Sciatic nerve (tissue), 2 donors: ENCODE results near the gene HUWE1. TPM values are rescaled to one million over a fixed set of nuclear protein-coding genes. Genes with fewer than 3 reads are reported as not detected.
"Not testable (repeated sequence)": the region's sequence is repeated elsewhere in the genome, so short reads cannot be mapped to it uniquely, and the experiment has no call there.

Experiments
- ATAC-seq: fragments of 200-7000 bp; cut with Tn5 transposase; one replicate; pipeline ENCODE4 v1.9.1; 2020; ENCODE audit warnings: mild to moderate bottlenecking, moderate library complexity
- DNase-seq: peaks from one replicate; pipeline ENCODE4 v3.0.0-alpha.2; 2020; ENCODE audit warnings: low spot score
- intact Hi-C: fragments of 100-400 bp; cut with DNase I; formaldehyde crosslinking; loops from one replicate; pipeline ENCODE4 v1.14.2; 2022
- total RNA-seq: library from RNA; stranded (reverse); fragmentation: NEBNext Ultra II Directional; extraction: Animal tissue kit (Norgen Biotek cat#: 25700); gene quantifications from one replicate; pipeline ENCODE4 v1.2.1, GENCODE V29; 2021
- donor health status: DM: no; HTN: no; CAD: no.
- donor health status: DM: no; HTN: no; CAD: no.

HUWE1 gene
- 202 TPM for total RNA-seq

DNA sequence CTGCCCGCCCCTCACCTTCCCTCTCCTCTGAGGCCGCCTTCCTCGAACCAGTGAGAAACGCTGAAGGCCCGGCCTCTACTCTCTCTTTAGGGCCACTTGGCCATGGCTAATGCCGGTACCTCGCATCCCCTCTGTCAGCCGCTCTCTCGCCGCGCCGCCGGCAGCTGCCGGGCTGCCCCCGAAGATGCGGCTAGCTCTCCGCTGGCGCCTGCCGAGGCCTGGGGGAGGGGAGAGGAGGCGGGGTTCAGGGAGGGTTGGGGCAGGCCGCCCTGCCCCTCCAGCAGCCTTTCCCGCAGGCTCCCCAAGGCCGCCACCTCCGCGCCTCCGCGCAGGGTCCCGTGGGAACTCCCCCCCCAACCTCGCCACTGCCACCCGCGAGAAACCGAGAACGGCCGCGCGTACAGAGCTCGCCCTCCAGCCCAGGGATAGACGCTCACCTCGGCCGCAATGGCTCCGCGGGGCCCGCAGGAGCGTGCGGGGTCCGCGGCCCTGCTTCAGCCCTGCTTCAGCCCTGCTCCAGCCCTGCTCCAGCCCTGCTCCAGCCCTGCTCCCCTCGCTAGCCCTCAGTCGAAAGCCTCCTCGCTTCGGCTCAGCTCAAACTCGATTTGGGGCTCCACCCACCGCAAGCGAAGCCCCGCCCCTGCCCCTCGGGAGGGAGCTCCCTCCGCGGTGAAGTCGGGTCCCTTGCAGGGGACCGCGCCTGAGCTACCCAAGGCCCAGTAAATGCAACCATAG, at the start of gene HUWE1:
HUWE1 (minus strand) TSS at position 569 of the 735 bp plus-strand sequence. CDS start 32,612 bp downstream, outside the sequence.
- peak; percentile 46 for ATAC-seq
- peak; percentile 87 for DNase-seq
- intact Hi-C loops: no loop called here

DNA sequence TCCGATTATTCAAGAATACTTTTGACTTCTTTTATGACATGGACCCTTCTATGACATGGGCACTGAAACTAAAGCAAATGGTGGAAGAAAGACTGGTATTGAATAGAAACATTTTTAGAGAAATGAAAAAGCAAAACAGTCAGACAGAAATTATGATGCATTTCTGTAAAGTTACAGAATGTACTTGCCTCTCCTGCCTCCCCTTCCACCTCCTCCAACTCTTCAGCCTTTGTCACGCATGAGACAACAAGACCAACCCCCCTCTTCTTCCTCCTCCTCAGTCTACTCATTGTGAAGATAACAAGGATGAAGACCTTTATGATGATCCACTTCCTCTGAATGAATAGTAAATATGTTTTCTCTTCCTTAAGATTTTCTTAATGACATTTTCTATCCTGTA, 46.3 kb upstream of the HUWE1 start:
- intact Hi-C loops: no loop called here

DNA sequence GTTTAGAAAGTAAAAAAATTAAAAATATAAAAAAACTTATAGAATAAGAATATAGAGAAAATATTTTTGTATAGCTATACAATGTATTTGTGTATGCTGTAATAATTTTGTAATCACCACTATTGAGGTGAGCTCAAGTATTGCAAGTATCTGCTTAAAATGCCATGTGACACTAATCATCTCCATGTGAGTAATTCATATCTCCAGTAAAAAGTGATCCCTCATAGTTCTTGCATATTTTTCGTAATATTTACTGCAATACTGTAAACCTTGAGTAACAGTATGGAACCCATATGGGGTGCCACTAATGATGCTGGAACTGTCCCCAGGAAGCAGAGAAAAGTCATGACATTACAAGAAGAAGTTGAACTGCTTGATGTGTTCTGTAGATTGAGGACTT, 43.2 kb upstream of the HUWE1 start:
- no peak for ATAC-seq
- no peak for DNase-seq
- intact Hi-C loops: no loop called here

More for the DNA sequence above, 46.3 kb upstream of the HUWE1 start:
- ATAC-seq (no peak), DNase-seq (no peak)

GRCh38 chrX:53728506-53728905, 42.0 kb upstream of the HUWE1 start:
- ATAC-seq: no peak
- DNase-seq: no peak
- intact Hi-C loops: no loop called here

DNA sequence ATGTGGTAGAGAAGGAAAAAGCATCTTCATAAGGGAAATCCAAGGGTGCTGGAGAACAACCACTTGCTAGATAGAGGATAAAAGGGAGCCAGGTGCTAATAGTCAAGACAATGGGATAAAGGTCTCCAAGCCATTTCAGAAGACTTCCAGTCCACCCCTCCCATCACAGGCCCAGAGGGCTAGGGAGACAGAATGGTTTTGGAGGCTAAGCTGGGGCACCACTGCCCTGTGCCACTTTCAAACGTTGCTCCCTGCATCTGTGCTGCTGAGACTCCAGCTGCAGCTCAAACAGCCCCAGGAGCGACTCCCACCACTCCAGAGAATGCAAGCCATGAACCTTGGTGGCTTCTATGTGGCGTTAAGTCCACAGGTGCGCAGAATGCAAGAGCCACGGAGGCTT, 38.4 kb upstream of the HUWE1 start:
- intact Hi-C loops: no loop called here
- ATAC-seq (no peak), DNase-seq (no peak)

- intact Hi-C loops: no loop called here
- ATAC-seq (no peak), DNase-seq (no peak)
Measured at GRCh38 chrX:53723381-53723780, 36.9 kb upstream of the HUWE1 start.

- intact Hi-C loops, DNase-seq: not testable (repeated sequence)
Measured at GRCh38 chrX:53721610-53722009, 35.1 kb upstream of the HUWE1 start.

DNA sequence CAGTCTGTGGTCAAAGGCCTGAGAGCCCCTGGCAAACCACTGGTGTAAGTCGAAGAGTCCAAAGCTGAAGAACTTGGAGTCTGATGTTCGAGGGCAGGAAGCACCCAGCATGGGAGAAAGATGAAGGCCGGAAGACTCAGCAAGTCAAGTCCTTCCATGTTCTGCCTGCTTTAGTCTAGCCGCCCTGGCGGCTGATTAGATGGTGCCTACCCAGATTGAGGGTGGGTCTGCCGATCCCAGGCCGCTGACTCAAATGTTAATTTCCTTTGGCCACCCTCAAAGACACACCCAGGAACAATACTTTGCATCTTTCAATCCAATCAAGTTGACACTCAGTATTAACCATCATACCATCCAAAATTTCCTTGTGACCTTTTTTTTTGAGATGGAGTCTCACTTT, 33.1 kb upstream of the HUWE1 start:
- intact Hi-C loops, ATAC-seq, DNase-seq: not testable (repeated sequence)

More at GRCh38 chrX:53721610-53722009, 35.1 kb upstream of the HUWE1 start:
- not testable (repeated sequence) for ATAC-seq

GRCh38 chrX:53718073-53718472, 31.6 kb upstream of the HUWE1 start:
- intact Hi-C loops: no loop called here
- DNase-seq (no peak), ATAC-seq (no peak)

GRCh38 chrX:53717205-53717604, 30.7 kb upstream of the HUWE1 start:
- no peak for ATAC-seq
- intact Hi-C loops: no loop called here
- DNase-seq: no peak

- intact Hi-C loops: no loop called here
- DNase-seq (no peak), ATAC-seq (no peak)
Measured at GRCh38 chrX:53716328-53717088, 30.0 kb upstream of the HUWE1 start.

- no peak for ATAC-seq
- intact Hi-C loops: no loop called here
Measured at GRCh38 chrX:53715346-53715924, 28.9 kb upstream of the HUWE1 start.

DNA sequence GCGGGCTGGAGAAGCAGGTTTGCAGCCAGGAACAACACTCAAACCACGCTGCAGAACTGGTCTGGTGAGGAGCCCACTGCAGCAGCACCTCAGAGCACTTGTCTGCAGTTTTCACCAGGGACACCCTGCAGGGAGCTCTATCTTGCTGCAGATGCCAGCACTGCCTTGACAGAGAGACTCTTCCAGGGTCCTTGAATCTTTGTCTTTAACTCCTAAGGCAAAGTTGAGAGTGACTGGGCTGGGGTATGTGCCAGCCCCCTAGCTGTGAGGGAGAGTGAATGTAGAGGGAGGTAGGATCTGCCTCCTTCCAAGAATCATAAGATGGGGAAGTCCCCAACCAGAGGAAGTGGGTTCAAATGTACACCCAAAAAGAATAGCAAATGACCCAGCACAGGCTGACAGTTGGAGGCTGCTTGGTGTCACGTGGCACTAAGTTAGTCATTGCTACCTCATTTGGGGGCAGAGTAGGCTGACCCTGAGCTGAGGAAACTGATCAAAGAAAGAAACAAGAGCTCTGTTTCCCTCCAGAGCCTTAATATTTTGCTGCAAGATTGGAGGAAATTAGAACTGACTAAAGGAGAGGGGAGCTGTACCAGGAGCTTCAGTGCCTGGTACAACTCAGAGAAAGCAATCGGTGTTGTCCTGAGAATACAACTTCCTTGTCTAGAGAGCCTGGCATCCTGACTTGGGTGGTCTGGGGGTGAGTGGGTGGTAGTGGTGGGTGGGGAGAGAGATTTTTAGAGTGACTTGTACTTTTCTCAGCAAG, 28.2 kb upstream of the HUWE1 start:
- ATAC-seq (peak; percentile 62), DNase-seq (no peak)
- intact Hi-C loops: no loop called here

More at GRCh38 chrX:53715346-53715924, 28.9 kb upstream of the HUWE1 start:
- no peak for DNase-seq

DNA sequence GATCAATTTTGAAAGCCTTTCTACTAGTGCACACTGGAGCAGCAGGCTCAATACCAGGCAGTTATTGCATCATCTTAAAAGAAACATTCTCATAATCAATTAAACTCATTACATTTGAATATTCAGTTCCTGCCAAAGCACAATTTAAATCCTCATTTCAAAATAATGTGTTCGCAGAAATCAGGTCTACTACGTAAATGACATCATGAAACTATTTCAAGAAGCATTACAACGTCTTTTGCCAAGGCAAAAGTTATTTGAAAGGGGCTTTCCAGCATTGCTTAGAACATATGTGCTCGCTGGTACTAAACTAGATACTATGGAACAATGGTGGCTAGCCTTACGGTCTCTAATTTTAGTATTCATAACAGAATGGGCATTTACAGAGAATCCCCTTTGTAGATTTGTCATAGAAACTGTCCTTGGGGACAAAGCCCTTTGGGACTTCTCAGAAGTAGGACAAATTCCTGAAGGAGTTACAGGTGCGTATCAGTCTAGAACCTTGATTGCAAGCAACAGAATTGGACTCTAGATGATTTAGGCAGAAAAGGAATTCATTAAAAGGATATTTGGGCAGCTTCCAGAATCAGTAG, 27.6 kb upstream of the HUWE1 start:
- ATAC-seq (no peak), DNase-seq (no peak)
- intact Hi-C loops: no loop called here

DNA sequence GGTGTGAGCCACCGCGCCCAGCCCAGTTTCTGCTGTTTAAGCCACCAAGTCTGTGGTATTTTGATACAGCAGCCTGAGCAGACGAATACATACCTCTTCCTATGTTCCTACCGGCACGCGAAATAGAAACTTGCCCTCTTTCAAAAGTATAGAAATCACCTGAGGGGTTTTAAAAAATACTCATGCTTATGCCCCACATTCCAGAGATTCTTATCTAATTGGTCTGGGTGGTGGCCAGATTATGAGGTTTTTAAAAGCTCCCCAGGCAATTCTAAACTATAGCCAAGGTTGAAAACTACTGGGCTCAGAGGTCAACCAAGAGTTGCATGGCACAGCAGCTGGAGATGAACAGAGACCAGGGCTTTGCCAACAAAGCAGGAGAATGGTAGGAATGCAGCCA, 24.9 kb upstream of the HUWE1 start:
- ATAC-seq: no peak

DNA sequence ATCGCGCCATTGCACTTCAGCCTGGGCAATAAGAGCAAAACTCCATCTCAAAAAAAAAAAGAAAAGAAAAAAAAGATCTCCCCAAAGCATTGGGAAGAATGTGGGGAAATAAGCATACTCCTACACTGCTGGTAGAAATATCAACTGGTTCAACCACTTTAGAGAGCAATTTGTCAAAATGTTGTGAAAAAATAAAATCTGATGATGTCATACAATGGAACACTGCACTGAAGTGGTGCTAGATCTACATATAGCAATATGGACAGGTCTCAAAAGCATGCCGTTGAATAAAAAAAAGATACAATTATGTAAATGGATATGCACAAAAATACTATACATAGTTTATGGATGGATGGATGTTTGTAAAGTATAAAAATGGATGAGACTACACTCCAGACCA, 18.3 kb upstream of the HUWE1 start:
- intact Hi-C loops: no loop called here
- DNase-seq (no peak), ATAC-seq (no peak)

More for the DNA sequence above, 24.9 kb upstream of the HUWE1 start:
- intact Hi-C loops: no loop called here
- no peak for DNase-seq

GRCh38 chrX:53704294-53704693, 17.8 kb upstream of the HUWE1 start:
- intact Hi-C loops: no loop called here
- ATAC-seq (no peak), DNase-seq (no peak)

- no peak for DNase-seq
- intact Hi-C loops: no loop called here
- ATAC-seq: peak; percentile 76
Measured at GRCh38 chrX:53695946-53696549, 9.5 kb upstream of the HUWE1 start.
